Mucosa of rectum (tissue), 2 donors: ENCODE data around the gene CORO7.

Experiments
- H3K27ac ChIP-seq, 2 donors: one replicate each; pipeline ENCODE4 v1.7.0; 2013; ENCODE audit warnings: inconsistent platforms in 2 of 2, low read depth in 2 of 2, low read length in 2 of 2
- H3K27me3 ChIP-seq, 2 donors: one replicate each; pipeline ENCODE4 v1.7.0; 2013; ENCODE audit warnings: low read length in 2 of 2; ENCODE audit not compliant: control insufficient read depth in 2 of 2, insufficient read depth in 2 of 2
- H3K36me3 ChIP-seq, 2 donors: one replicate each; pipeline ENCODE4 v1.7.0; 2013; ENCODE audit warnings: low read length in 2 of 2; ENCODE audit not compliant: control insufficient read depth in 2 of 2, insufficient read depth in 2 of 2
- H3K4me1 ChIP-seq, 2 donors: one replicate each; pipeline ENCODE4 v1.7.0; 2013; ENCODE audit warnings: low read length in 2 of 2, mild to moderate bottlenecking in 1 of 2; ENCODE audit not compliant: control insufficient read depth in 2 of 2, insufficient read depth in 2 of 2
- H3K4me3 ChIP-seq, 2 donors: one replicate each; pipeline ENCODE4 v1.7.0; 2013; ENCODE audit warnings: low read length in 2 of 2
- H3K9ac ChIP-seq, 2 donors: one replicate each; pipeline ENCODE4 v1.7.0; 2013; ENCODE audit warnings: low read length in 2 of 2, low read depth in 1 of 2, mild to moderate bottlenecking in 1 of 2
- H3K9me3 ChIP-seq, 2 donors: one replicate each; pipeline ENCODE4 v1.7.0; 2013; ENCODE audit warnings: low read length in 2 of 2; ENCODE audit not compliant: control insufficient read depth in 2 of 2
- donor health status: healthy.
- donor health status: Normal muscosa, but diverticular disease.

Gene CORO7

GRCh38 chr16:4411684-4412083, 4.7 kb downstream of the CORO7 start:
- Histone ChIP-seq H3K9me3 (no peaks in the 10 kb centered on the region), H3K27me3 (no peaks in the 10 kb centered on the region), H3K36me3 (peaks cover 24 to 33% of the 10 kb centered on the region in 2 donors), H3K4me1 (peaks cover 18 to 29% of the 10 kb centered on the region in 2 donors), H3K9ac (no peak overlapping the region), H3K4me3 (no peak overlapping the region), H3K27ac (no peak overlapping the region)

DNA sequence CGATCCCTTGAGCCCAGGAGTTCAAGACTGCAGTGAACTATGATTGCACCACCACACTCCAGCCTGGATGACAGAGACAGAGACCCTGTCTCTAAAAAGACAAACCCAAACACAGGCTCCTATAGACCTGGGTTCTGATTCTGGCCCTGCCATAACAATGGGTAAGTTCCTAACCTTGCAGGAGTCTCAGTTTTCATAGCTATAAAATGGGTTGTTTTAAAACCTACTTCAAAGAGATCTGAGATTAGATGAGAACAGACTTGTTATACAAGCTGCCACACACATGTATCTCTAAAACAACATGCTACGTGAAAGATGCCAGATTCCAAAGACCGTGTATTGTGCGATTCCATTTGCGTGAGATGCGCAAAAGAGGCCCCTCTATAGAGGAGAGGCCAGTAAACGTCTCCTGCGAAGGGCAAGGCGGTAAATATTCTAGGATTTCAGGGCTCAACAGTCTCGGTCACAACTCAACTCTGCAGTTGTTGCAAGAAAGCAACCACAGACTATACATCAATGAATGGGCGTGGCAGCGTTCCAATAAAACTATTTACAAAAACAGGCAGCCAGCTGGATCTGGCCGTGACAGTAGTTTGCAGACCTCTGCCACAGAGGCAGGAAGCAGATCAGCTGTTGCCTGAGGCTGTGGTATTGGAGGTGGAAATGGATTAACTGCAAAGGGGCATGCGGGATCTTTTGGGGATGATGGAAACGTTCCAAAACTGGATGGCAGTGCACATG, 5.9 kb downstream of the CORO7 start:
- Histone ChIP-seq H3K9me3 (no peaks in the 10 kb centered on the region), H3K27me3 (no peaks in the 10 kb centered on the region), H3K36me3 (peaks cover 25 to 40% of the 10 kb centered on the region in 2 donors), H3K4me1 (peaks cover 17 to 26% of the 10 kb centered on the region in 2 donors), H3K27ac (peak overlapping the region in 1 of 2 donors; percentile 38), H3K9ac (no peak overlapping the region), H3K4me3 (no peak overlapping the region)

- H3K4me3 ChIP-seq, result no peak overlapping the region
- no peaks in the 10 kb centered on the region for H3K27me3 ChIP-seq
- H3K36me3 ChIP-seq, result peaks cover 36 to 51% of the 10 kb centered on the region in 2 donors
- H3K9ac ChIP-seq, result no peak overlapping the region
- H3K4me1 ChIP-seq, result peaks cover 5 to 14% of the 10 kb centered on the region in 2 donors
- H3K9me3 ChIP-seq, result no peaks in the 10 kb centered on the region
- H3K27ac ChIP-seq, result no peak overlapping the region
Observed at GRCh38 chr16:4409081-4409932, 7.1 kb downstream of the CORO7 start.

DNA sequence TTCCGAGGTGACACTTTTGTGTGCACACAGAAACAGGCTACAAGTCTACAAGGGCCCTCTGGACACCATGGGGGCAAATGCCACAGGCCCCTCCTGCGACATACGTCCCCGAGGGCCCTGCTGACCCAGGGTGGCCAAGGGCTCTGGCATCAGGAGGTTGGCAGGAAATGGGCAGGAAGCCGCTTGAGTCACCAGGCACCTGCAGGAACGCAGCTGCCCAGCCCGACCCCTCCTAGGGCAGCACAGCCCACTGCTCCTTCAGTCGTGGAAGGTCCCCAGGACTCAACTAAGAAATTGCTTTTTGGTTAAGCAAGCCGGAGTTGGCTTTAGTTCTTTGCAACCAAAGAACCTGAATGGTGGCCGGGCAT, 8.1 kb downstream of the CORO7 start:
- Histone ChIP-seq H3K4me1 (peaks cover 3 to 13% of the 10 kb centered on the region in 2 donors), H3K36me3 (peaks cover 36 to 51% of the 10 kb centered on the region in 2 donors), H3K9ac (no peak overlapping the region), H3K4me3 (no peak overlapping the region), H3K27me3 (no peaks in the 10 kb centered on the region), H3K9me3 (no peaks in the 10 kb centered on the region), H3K27ac (no peak overlapping the region)

- Histone ChIP-seq H3K27me3 (no peaks in the 10 kb centered on the region), H3K27ac (no peak overlapping the region), H3K4me1 (peaks cover 3 to 13% of the 10 kb centered on the region in 2 donors), H3K9ac (no peak overlapping the region), H3K4me3 (no peak overlapping the region), H3K9me3 (no peaks in the 10 kb centered on the region), H3K36me3 (peaks cover 39 to 45% of the 10 kb centered on the region in 2 donors)
Observed at GRCh38 chr16:4407543-4408322, 8.7 kb downstream of the CORO7 start.

- no peaks in the 10 kb centered on the region for H3K27me3 ChIP-seq
- H3K4me1 ChIP-seq, result peaks cover 0 to 5% of the 10 kb centered on the region in 2 donors
- H3K36me3 ChIP-seq, result peaks cover 35 to 46% of the 10 kb centered on the region in 2 donors
- H3K9me3 ChIP-seq, result no peaks in the 10 kb centered on the region
- no peak overlapping the region for H3K4me3 ChIP-seq
- no peak overlapping the region for H3K9ac ChIP-seq
- no peak overlapping the region for H3K27ac ChIP-seq
Observed at GRCh38 chr16:4404967-4405696, 11.3 kb downstream of the CORO7 start.

DNA sequence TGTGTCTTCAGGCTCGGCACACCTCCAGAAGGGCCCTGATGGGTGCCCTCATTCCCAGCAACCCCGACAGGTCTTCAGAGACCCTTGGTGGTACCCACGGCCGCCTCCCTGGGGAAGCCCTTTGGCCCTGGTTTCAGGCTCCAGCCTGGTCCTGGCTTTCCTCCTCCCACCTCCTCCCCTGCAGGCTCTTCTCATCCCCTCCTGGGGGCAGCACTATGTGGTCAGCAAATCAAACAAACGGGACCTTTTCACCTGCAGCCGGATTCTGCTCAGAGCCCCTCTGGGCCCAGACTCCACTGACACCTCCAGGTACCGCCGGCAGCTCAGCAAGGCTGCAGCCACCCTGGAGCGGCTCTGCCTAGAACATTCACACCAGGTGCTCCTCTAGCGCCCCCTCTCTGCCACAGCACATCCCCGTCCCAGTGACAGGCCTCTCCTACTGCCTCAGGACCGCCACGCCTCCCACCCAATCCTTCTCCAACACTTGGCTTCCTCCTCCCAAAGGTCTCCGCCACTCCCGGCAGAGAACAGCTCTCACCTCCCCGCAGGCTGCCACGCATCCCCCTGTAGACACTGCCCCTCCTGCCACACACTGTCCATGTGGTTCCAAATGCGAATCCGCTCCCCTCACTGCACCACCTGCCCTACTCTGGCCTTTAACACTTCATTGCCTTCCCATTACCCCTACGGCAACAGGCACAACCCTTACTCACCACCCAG, 12.0 kb downstream of the CORO7 start:
- H3K36me3 ChIP-seq, result peaks cover 35 to 43% of the 10 kb centered on the region in 2 donors
- H3K9me3 ChIP-seq, result no peaks in the 10 kb centered on the region
- H3K4me3 ChIP-seq, result no peak overlapping the region
- no peak overlapping the region for H3K9ac ChIP-seq
- no peaks in the 10 kb centered on the region for H3K27me3 ChIP-seq
- peaks cover 0 to 2% of the 10 kb centered on the region in 2 donors for H3K4me1 ChIP-seq
- no peak overlapping the region for H3K27ac ChIP-seq

DNA sequence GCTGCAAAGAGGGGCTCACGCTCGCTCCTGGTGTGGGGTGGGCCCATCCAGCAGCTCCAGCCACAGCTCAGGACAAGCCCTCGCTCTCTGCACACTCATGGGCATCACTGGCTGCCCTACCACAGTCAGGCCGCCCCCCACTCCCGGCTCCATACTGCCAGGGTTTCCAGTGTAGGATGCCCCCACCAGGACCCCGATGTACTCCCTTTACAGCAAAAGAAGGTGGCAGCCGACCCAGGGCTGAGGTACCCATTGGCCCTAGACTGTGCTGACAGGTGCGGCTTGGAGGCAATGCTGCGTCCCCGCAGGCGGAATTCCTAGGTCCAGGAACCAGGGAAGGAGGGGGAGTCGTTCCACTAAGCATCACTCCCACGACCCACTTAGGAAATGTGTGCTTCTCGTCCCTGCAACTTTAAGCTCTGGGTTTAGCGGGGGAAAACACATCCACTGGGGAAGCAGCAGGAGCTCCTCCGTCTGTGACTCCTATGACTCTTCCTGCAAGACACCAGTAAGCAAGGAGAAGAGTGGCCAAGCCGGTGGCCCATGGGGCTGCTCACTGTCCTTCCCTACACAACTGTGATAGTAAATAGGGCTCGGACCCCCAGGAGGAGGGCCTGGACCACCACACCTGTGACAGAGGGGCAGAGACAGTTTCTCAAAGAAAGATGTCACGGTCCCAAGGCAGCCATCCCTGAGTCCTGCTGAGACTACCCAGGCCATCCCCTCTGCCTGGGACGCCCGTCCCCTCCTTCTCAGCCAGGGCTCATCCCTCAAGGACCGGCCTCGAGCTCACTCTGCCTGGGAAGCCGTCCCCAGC, 13.1 kb downstream of the CORO7 start:
- Histone ChIP-seq H3K4me3 (no peak overlapping the region), H3K9ac (no peak overlapping the region), H3K27ac (no peak overlapping the region), H3K27me3 (no peaks in the 10 kb centered on the region), H3K4me1 (peaks cover 0 to 2% of the 10 kb centered on the region in 2 donors), H3K9me3 (no peaks in the 10 kb centered on the region), H3K36me3 (peaks cover 37 to 38% of the 10 kb centered on the region in 2 donors)
